SK-N-MC (cell line): ENCODE data around the gene GASK1A.

Experiments
- EZH2 ChIP-seq: fragments of 200-600 bp; sonication (generic); IDR thresholded peaks from one replicate; pipeline ENCODE4 v1.6.1; 2017; ENCODE audit warnings: antibody characterized with exemption
- FOXP2 ChIP-seq: optimal IDR thresholded peaks from 2 replicates; pipeline ENCODE3; 2011; ENCODE audit warnings: mild to moderate bottlenecking, moderate library complexity; ENCODE audit not compliant: insufficient read depth; ENCODE audit errors: extremely low read length, control extremely low read depth
- POLR2AphosphoS5 ChIP-seq: IDR thresholded peaks from 2 replicates; pipeline ENCODE4 v1.6.1; 2012; ENCODE audit warnings: mild to moderate bottlenecking, low read depth, low read length, borderline replicate concordance

DNA sequence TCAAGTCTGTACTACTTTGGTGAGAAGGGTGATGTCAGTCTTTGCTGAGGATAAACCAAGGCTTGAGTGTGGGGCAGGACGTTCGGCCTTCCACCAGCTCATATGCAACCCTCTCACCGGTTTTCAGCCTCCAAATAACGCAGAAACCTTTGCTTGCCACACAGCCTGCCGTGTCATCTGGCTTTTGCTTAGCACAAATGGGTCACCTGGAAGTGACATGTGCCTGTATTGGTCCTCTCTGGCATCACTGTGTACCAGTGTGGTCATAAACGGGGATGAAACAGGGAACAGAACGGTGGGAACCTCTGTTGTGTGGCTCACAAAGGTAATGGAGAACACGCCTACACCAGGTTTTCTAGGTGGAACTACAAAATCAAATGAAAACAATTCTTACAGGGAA, 119.7 kb downstream of the GASK1A start:
- TF ChIP-seq FOXP2, result no peak
- TF ChIP-seq EZH2, result no peak
- TF ChIP-seq POLR2AphosphoS5, result no peak
